OCI-LY3 (cell line): ENCODE data around the gene CBR4.

ENCODE experiments used
- H2AFZ ChIP-seq: fragments of 200-600, 300-600 bp; shearing (Covaris generic); 2 replicates; pipeline ENCODE4 v1.6.0; 2014; ENCODE audit warnings: antibody characterized with exemption, low read depth, low read length
- H3K27ac ChIP-seq: fragments of 200-600, 300-600 bp; sonication (generic); 2 replicates; pipeline ENCODE4 v1.5.1; 2014; ENCODE audit warnings: mild to moderate bottlenecking, low read length, moderate library complexity, mixed read lengths
- H3K27me3 ChIP-seq: fragments of 200-600, 300-600 bp; sonication (generic); 2 replicates; pipeline ENCODE4 v1.6.1; 2014; ENCODE audit warnings: low read depth, low read length, mixed read lengths
- H3K36me3 ChIP-seq: fragments of 200-600, 300-600 bp; sonication (generic); replicated peaks from 2 replicates; pipeline ENCODE3; 2014; ENCODE audit warnings: low read depth, low read length, mixed read lengths
- H3K4me1 ChIP-seq: fragments of 300-600, 200-600 bp; sonication (generic); 2 replicates; pipeline ENCODE4 v1.6.1; 2014; ENCODE audit warnings: low read length, mixed read lengths
- H3K4me2 ChIP-seq: fragments of 200-600, 300-600 bp; sonication (generic); 2 replicates; pipeline ENCODE4 v1.6.1; 2014; ENCODE audit warnings: low read length, mixed read lengths
- H3K4me3 ChIP-seq: fragments of 300-600, 200-600 bp; sonication (generic); 2 replicates; pipeline ENCODE4 v1.5.1; 2014; ENCODE audit warnings: antibody characterized with exemption, mild to moderate bottlenecking, low read length, moderate library complexity
- H3K79me2 ChIP-seq: fragments of 300-600, 200-600 bp; shearing (Covaris generic); 2 replicates; pipeline ENCODE4 v1.6.1; 2014; ENCODE audit warnings: mild to moderate bottlenecking, low read length, mixed read lengths
- H3K9ac ChIP-seq: fragments of 300-600, 200-600 bp; shearing (Covaris generic); 2 replicates; pipeline ENCODE4 v1.6.0; 2014; ENCODE audit warnings: mild to moderate bottlenecking, low read length, moderate library complexity
- H3K9me3 ChIP-seq: fragments of 200-600, 300-600 bp; shearing (Covaris generic); 2 replicates; pipeline ENCODE4 v1.6.1; 2014; ENCODE audit warnings: low read length, mixed read lengths; ENCODE audit not compliant: insufficient read depth
- H4K20me1 ChIP-seq: fragments of 200-600, 300-600 bp; sonication (generic); 2 replicates; pipeline ENCODE4 v1.6.1; 2016; ENCODE audit warnings: low read length, mixed read lengths; ENCODE audit not compliant: insufficient read depth
- EZH2phosphoT487 ChIP-seq: fragments of 200-600 bp; shearing (Covaris generic); IDR thresholded peaks from 2 replicates; pipeline ENCODE4 v1.6.1; 2018; ENCODE audit warnings: antibody characterized with exemption, mixed run types, low read depth
- TF ChIP-seq, protein P1 (sequence below): fragments of 200-600, 300-600 bp; sonication (generic); IDR thresholded peaks from 2 replicates; pipeline ENCODE4 v1.5.1; 2014; ENCODE audit warnings: antibody characterized with exemption, low read length, low read depth

The CBR4 gene

DNA sequence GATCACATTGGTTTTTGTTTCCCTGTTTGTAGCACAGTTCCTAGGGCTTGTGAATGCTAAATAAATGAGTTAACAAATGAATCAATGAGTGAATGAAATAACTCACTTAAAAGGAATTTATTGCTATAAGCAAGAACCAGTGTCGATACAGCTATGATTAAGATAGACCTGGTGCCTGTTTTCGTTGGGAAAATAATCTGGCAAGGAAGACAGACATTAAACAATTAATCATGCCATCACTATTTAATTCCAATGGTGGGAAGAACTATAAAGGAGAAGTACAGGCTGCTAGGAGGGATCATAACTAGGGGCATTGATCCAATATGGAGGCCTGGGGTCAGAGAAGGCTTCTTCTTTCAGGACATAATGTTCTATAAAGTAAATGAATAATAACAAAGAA lies 4.5 kb upstream of the CBR4 start:
- Histone ChIP-seq H3K27me3 (no peaks in the 10 kb centered on the region), H3K27ac (no peak overlapping the region), H3K79me2 (peaks cover 4% of the 10 kb centered on the region), H4K20me1 (no peaks in the 10 kb centered on the region), H3K9me3 (no peaks in the 10 kb centered on the region), H3K4me3 (no peak overlapping the region), H3K4me2 (no peak overlapping the region), H3K36me3 (no peaks in the 10 kb centered on the region), H2AFZ (no peak overlapping the region), H3K9ac (no peak overlapping the region), H3K4me1 (peaks cover 6% of the 10 kb centered on the region)
- TF ChIP-seq, protein P1, sequence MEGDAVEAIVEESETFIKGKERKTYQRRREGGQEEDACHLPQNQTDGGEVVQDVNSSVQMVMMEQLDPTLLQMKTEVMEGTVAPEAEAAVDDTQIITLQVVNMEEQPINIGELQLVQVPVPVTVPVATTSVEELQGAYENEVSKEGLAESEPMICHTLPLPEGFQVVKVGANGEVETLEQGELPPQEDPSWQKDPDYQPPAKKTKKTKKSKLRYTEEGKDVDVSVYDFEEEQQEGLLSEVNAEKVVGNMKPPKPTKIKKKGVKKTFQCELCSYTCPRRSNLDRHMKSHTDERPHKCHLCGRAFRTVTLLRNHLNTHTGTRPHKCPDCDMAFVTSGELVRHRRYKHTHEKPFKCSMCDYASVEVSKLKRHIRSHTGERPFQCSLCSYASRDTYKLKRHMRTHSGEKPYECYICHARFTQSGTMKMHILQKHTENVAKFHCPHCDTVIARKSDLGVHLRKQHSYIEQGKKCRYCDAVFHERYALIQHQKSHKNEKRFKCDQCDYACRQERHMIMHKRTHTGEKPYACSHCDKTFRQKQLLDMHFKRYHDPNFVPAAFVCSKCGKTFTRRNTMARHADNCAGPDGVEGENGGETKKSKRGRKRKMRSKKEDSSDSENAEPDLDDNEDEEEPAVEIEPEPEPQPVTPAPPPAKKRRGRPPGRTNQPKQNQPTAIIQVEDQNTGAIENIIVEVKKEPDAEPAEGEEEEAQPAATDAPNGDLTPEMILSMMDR: no peak
- no peak for TF ChIP-seq EZH2phosphoT487

DNA sequence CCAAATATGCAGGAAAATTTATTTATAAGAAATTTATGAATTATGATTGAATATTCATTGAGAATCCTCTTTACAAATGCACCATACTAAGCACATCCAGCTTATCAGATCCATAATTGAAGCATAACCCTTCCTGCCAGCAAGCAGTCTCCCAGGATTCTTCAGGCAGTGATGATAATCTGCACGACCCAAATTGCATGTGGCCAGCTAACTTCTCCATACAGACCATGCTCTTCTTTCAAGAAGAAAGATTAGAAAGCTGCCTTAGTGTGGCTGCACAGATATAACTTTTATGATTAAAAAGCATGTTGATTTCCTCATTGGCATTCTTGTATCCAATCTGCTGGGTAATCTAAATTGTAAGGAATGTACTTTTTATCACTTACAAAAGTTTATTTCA lies 3.3 kb upstream of the CBR4 start:
- Histone ChIP-seq H4K20me1 (peaks cover 4% of the 10 kb centered on the region; the same call in 1 of the 2 replicates), H3K4me3 (no peak overlapping the region), H3K9ac (no peak overlapping the region), H3K79me2 (peaks cover 16% of the 10 kb centered on the region), H3K27ac (no peak overlapping the region), H3K4me2 (no peak overlapping the region), H2AFZ (no peak overlapping the region), H3K9me3 (no peaks in the 10 kb centered on the region), H3K36me3 (no peaks in the 10 kb centered on the region), H3K27me3 (no peaks in the 10 kb centered on the region), H3K4me1 (peaks cover 13% of the 10 kb centered on the region)
- TF ChIP-seq, protein P1: no peak
- no peak for TF ChIP-seq EZH2phosphoT487

DNA sequence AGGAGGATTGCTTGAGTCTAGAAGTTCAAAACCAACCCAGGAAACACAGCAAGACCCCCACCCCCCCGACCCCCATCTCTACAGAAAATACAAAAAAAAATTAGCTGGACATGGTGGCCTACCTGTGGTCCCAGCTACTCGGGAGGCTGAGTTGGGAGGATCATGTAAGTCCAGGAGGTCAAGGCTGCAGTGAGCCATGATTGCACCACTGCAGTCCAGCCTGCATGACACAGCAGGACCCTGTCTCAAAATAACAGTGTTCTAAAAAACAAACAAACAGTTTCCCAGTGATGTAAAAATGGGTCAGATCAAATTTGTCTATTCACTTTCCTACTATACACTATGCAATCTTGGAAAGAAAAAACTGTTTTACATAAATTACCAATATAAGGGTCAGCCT lies 2.0 kb upstream of the CBR4 start:
- TF ChIP-seq EZH2phosphoT487: no peak
- TF ChIP-seq, protein P1: no peak
- H3K79me2 ChIP-seq: peaks cover 25% of the 10 kb centered on the region

DNA sequence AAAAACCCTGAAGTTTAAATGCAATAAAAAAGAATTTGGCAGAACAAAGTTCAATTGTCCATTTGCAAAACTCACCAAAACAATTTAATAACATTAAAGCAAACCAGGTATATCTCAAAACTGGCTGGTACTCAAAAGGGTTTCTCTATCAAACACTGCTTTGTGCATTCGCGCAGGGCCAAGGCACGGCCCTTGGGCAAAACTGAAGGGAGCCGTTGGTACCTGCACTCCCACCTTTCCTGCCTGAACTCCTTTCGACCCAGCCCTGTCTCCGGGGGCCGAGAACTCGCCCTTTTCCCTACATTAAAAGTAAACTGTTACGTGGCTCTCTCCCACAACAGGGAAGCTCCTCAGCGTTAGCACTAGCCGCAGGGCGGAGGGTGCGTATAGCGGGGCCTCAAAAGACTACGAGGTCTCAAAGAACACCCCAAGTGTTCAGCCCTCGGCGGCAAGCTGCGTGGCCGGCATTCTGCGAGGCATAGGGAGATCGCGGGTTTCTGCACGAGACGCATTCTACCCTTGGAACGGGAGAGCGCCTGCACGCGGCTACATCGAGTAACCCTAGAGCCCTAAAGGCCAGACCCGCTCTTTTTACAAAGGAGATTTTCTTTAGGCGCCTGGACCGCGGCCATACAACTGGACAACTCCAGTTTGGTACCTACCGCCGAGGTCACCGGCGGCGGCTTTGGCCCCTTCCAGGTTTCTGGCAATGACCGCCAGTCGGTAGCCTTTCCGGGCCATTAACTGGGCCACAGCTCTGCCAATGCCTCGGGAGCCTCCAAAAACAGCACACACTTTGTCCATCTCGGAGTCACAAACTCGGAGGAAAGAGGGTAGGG lies 550 bp downstream of the CBR4 start:
- peaks cover 20% of the 10 kb centered on the region for H3K4me1 ChIP-seq
- H3K36me3 ChIP-seq: peaks cover 22% of the 10 kb centered on the region
- H3K9me3 ChIP-seq: no peaks in the 10 kb centered on the region
- TF ChIP-seq EZH2phosphoT487: no peak
- TF ChIP-seq, protein P1: peak; percentile 58
- H2AFZ ChIP-seq: peak overlapping the region; percentile 34; the same call in 1 of the 2 replicates
- peak overlapping the region; percentile 83 for H3K9ac ChIP-seq
- H3K27ac ChIP-seq: peak overlapping the region; percentile 57
- peaks cover 6% of the 10 kb centered on the region; the same call in 1 of the 2 replicates for H4K20me1 ChIP-seq
- H3K4me2 ChIP-seq: peak overlapping the region; percentile 69
- H3K79me2 ChIP-seq: peaks cover 25% of the 10 kb centered on the region
- no peaks in the 10 kb centered on the region for H3K27me3 ChIP-seq
- peak overlapping the region; percentile 78 for H3K4me3 ChIP-seq

More for the DNA sequence above, 2.0 kb upstream of the CBR4 start:
- H4K20me1 ChIP-seq: peaks cover 6% of the 10 kb centered on the region; the same call in 1 of the 2 replicates
- no peak overlapping the region for H3K9ac ChIP-seq
- no peaks in the 10 kb centered on the region for H3K36me3 ChIP-seq
- peaks cover 20% of the 10 kb centered on the region for H3K4me1 ChIP-seq
- H3K4me2 ChIP-seq: no peak overlapping the region
- H3K27ac ChIP-seq: no peak overlapping the region
- no peaks in the 10 kb centered on the region for H3K9me3 ChIP-seq
- no peak overlapping the region for H3K4me3 ChIP-seq
- no peaks in the 10 kb centered on the region for H3K27me3 ChIP-seq
- no peak overlapping the region for H2AFZ ChIP-seq
